CD4-positive, alpha-beta memory T cell (primary cell): ENCODE data around the gene OPRPN. TPM values are rescaled to one million over a fixed set of nuclear protein-coding genes. Genes with fewer than 3 reads are reported as not detected.

Source experiments
- polyA plus RNA-seq, 2 donors: library from polyadenylated mRNA; unstranded; fragments of 300-500 nt; fragmentation: Illumina TruSeq; gene quantifications; one replicate each; pipeline ENCODE4 v1.2.3, GENCODE V29; 2021
- total RNA-seq, 2 experiments: library from RNA; stranded (reverse); gene quantifications; one replicate each; pipeline ENCODE4 v1.2.3, GENCODE V29; 2021

Gene OPRPN
- total and polyA plus RNA-seq, 4 experiments from 2014 or later: not detected

Other genes with a start within 250 kb of the OPRPN start
- gene PRR27, start 243.7 kb upstream of the OPRPN start, total RNA-seq: not detected
- gene PRR27, start 243.7 kb upstream of the OPRPN start, polyA plus RNA-seq: not detected
- gene ODAM, start 202.2 kb upstream of the OPRPN start, total RNA-seq: not detected
- gene ODAM, start 202.2 kb upstream of the OPRPN start, polyA plus RNA-seq: not detected
- not detected for gene FDCSP, start 171.8 kb upstream of the OPRPN start, total RNA-seq
- gene FDCSP, start 171.8 kb upstream of the OPRPN start, polyA plus RNA-seq: not detected
- gene CSN3, start 155.3 kb upstream of the OPRPN start, total RNA-seq: not detected
- not detected for gene CSN3, start 155.3 kb upstream of the OPRPN start, polyA plus RNA-seq
- gene CABS1, start 63.0 kb upstream of the OPRPN start, total RNA-seq: not detected
- not detected for gene CABS1, start 63.0 kb upstream of the OPRPN start, polyA plus RNA-seq
- not detected for gene SMR3A, start 37.2 kb upstream of the OPRPN start, total RNA-seq
- not detected for gene SMR3A, start 37.2 kb upstream of the OPRPN start, polyA plus RNA-seq
- gene SMR3B, start 14.8 kb upstream of the OPRPN start, total RNA-seq: not detected
- gene SMR3B, start 14.8 kb upstream of the OPRPN start, polyA plus RNA-seq: not detected
- gene MUC7, start 74.3 kb downstream of the OPRPN start, total RNA-seq: not detected
- not detected for gene MUC7, start 74.3 kb downstream of the OPRPN start, polyA plus RNA-seq
- not detected for gene AMTN, start 120.6 kb downstream of the OPRPN start, total RNA-seq
- gene AMTN, start 120.6 kb downstream of the OPRPN start, polyA plus RNA-seq: not detected
- gene AMBN, start 194.3 kb downstream of the OPRPN start, total RNA-seq: not detected
- not detected for gene AMBN, start 194.3 kb downstream of the OPRPN start, polyA plus RNA-seq
- gene ENAM, start 230.8 kb downstream of the OPRPN start, total RNA-seq: not detected
- gene ENAM, start 230.8 kb downstream of the OPRPN start, polyA plus RNA-seq: not detected